ENCODE measurements around the gene ZCCHC2.

- TF ChIP-seq CTCF (IDR thresholded peaks at IDR 0.05) = no peak
- TF ChIP-seq ZFP36 (IDR thresholded peaks at IDR 0.05; ENCODE audit: borderline replicate concordance, partially characterized antibody) = no peak
- no peak for TF ChIP-seq TP53 (CRISPR knock-in tag; IDR thresholded peaks at IDR 0.05)
- no peak for TF ChIP-seq MAZ (IDR thresholded peaks at IDR 0.05; ENCODE audit: borderline replicate concordance, low read depth, low read length)
- TF ChIP-seq POLR2A (IDR thresholded peaks at IDR 0.05; ENCODE audit: low read length) = no peak
- TF ChIP-seq SMC3 (IDR thresholded peaks at IDR 0.05) = no peak
- TF ChIP-seq JUN (IDR thresholded peaks at IDR 0.05) = no peak
- TF ChIP-seq ZNF302 (CRISPR knock-in tag; IDR thresholded peaks at IDR 0.05) = no peak
These were observed 95.9 kb downstream of the ZCCHC2 start for GRCh38 chr18:62618735-62619134.
